ENCODE data around the gene VAV2. TPM values are rescaled to one million over a fixed set of nuclear protein-coding genes. Genes with fewer than 3 reads are reported as not detected.

The VAV2 gene
- total and polyA plus RNA-seq, 8 donors = 25.3 to 44.1 (median 35.5) TPM

GRCh38 chr9:133715295-133715865, 276.7 kb downstream of the VAV2 start:
- Histone ChIP-seq H3K9me3 (no peaks in the 10 kb centered on the region), H3K4me3 (no peak overlapping the region), H3K4me1 (peaks cover 6 to 14% of the 10 kb centered on the region in 2 donors), H3K36me3 (no peaks in the 10 kb centered on the region), H3K27me3 (no peaks in the 10 kb centered on the region), H3K27ac (peak overlapping the region; percentile 28 to 44)
- intact Hi-C loops (cut with DNase I) = loop anchor here in 1 of 2 donors (10.0 kb wide), 1 partner anchor 181 kb away; the partner anchor contains the start of gene ADAMTSL2
- ATAC-seq = no peak
- peak in 1 of 4 donors; percentile 62 for DNase-seq
- TF ChIP-seq, protein P1, sequence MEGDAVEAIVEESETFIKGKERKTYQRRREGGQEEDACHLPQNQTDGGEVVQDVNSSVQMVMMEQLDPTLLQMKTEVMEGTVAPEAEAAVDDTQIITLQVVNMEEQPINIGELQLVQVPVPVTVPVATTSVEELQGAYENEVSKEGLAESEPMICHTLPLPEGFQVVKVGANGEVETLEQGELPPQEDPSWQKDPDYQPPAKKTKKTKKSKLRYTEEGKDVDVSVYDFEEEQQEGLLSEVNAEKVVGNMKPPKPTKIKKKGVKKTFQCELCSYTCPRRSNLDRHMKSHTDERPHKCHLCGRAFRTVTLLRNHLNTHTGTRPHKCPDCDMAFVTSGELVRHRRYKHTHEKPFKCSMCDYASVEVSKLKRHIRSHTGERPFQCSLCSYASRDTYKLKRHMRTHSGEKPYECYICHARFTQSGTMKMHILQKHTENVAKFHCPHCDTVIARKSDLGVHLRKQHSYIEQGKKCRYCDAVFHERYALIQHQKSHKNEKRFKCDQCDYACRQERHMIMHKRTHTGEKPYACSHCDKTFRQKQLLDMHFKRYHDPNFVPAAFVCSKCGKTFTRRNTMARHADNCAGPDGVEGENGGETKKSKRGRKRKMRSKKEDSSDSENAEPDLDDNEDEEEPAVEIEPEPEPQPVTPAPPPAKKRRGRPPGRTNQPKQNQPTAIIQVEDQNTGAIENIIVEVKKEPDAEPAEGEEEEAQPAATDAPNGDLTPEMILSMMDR (IDR thresholded peaks at IDR 0.05) = no peak

- no peak overlapping the region for H3K4me3 ChIP-seq
- ATAC-seq (peak; percentile 8), DNase-seq (peak in 2 of 4 donors; percentile 34 to 77)
- intact Hi-C loops (cut with DNase I) = loop anchor here in 1 of 2 donors (10.0 kb wide), 1 partner anchor 180 kb away; the partner anchor contains the start of gene ADAMTSL2
- H3K27ac ChIP-seq = peak overlapping the region; percentile 33 to 44
- peaks cover 6 to 14% of the 10 kb centered on the region in 2 donors for H3K4me1 ChIP-seq
- H3K9me3 ChIP-seq = no peaks in the 10 kb centered on the region
- TF ChIP-seq, protein P1 (IDR thresholded peaks at IDR 0.05) = no peak
- no peaks in the 10 kb centered on the region for H3K36me3 ChIP-seq
- H3K27me3 ChIP-seq = no peaks in the 10 kb centered on the region
Observed at GRCh38 chr9:133714606-133715294, 277.4 kb downstream of the VAV2 start.

DNA sequence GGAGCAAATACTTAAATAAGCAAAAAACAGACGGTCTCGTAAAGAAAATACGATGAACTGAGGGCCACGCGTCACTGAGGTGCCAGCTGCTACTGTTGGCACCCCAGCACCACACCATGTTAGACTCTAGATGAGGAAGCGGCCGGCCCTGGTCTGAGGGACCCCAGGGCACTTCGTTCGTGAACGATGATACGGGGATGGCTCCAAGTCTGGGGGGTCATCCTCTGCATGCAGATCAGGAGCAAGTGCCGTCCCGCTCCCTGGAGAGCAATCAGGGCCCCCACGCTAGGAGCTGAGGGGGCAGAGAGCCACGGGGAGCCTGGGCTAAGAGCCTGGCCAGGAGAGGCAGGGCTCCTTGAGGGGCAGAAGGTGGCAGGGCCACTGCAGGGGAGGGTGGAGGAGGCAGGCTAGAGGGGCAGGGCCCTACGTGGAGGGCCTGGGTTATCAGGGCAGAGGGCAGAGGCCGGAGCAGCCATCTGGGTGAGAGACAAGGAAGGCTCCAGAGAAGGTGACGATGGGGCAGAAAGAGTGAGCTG, 278.1 kb downstream of the VAV2 start:
- intact Hi-C loops (cut with DNase I) = loop anchor here in 1 of 2 donors (10.0 kb wide), 1 partner anchor 179 kb away; the partner anchor contains the start of gene ADAMTSL2
- Histone ChIP-seq H3K27ac (peak overlapping the region in 1 of 2 donors; percentile 33), H3K4me3 (no peak overlapping the region), H3K27me3 (no peaks in the 10 kb centered on the region), H3K9me3 (no peaks in the 10 kb centered on the region), H3K36me3 (no peaks in the 10 kb centered on the region), H3K4me1 (peaks cover 6 to 14% of the 10 kb centered on the region in 2 donors)
- peak in 1 of 4 donors; percentile 28 for DNase-seq
- ATAC-seq = no peak
- TF ChIP-seq, protein P1 (IDR thresholded peaks at IDR 0.05) = no peak

- H3K27ac ChIP-seq = peak overlapping the region in 1 of 2 donors; percentile 33
- no peaks in the 10 kb centered on the region for H3K27me3 ChIP-seq
- no peak for ATAC-seq
- no peaks in the 10 kb centered on the region for H3K9me3 ChIP-seq
- no peaks in the 10 kb centered on the region for H3K36me3 ChIP-seq
- intact Hi-C loops (cut with DNase I) = loop anchor here in 1 of 2 donors (10.0 kb wide), 1 partner anchor 179 kb away; the partner anchor contains the start of gene ADAMTSL2
- DNase-seq = peak in 2 of 4 donors; percentile 29 to 66
- no peak overlapping the region for H3K4me3 ChIP-seq
- H3K4me1 ChIP-seq = peaks cover 6 to 14% of the 10 kb centered on the region in 2 donors
- TF ChIP-seq, protein P1 (IDR thresholded peaks at IDR 0.05) = no peak
Observed at GRCh38 chr9:133713150-133713959, 278.8 kb downstream of the VAV2 start.

All from left lung (tissue), 10 donors.